Jurkat, Clone E6-1 (cell line): ENCODE measurements around the gene ANO4.
"Not testable (repeated sequence)": the region's sequence is repeated elsewhere in the genome, so short reads cannot be mapped to it uniquely, and the experiment has no call there.

Source experiments
- DNase-seq: peaks from one replicate; pipeline ENCODE4 v3.0.0-alpha.2; 2011; ENCODE audit warnings: low read depth, low spot score
- H3K4me3 ChIP-seq: 2 replicates; pipeline ENCODE4 v1.5.1; 2011; ENCODE audit warnings: mild to moderate bottlenecking, low read length, control low read depth, moderate library complexity

ANO4 gene

GRCh38 chr12:100972121-100972520 lies 177.5 kb downstream of the ANO4 start:
- DNase-seq, result no peak
- H3K4me3 ChIP-seq, result no peak overlapping the region

GRCh38 chr12:100974341-100974740 lies 179.8 kb downstream of the ANO4 start:
- H3K4me3 ChIP-seq, result no peak overlapping the region
- DNase-seq, result no peak

- no peak overlapping the region for H3K4me3 ChIP-seq
- no peak for DNase-seq
Measured at GRCh38 chr12:100974747-100975146, 180.2 kb downstream of the ANO4 start.

GRCh38 chr12:100976735-100977134 lies 182.2 kb downstream of the ANO4 start:
- no peak for DNase-seq
- H3K4me3 ChIP-seq, result no peak overlapping the region

GRCh38 chr12:100980856-100981255 lies 186.3 kb downstream of the ANO4 start:
- no peak for DNase-seq
- H3K4me3 ChIP-seq, result no peak overlapping the region

GRCh38 chr12:100982511-100983183 lies 188.1 kb downstream of the ANO4 start:
- no peak overlapping the region for H3K4me3 ChIP-seq
- no peak for DNase-seq

GRCh38 chr12:100984796-100985195 lies 190.2 kb downstream of the ANO4 start:
- no peak overlapping the region for H3K4me3 ChIP-seq
- no peak for DNase-seq

- no peak for DNase-seq
- H3K4me3 ChIP-seq, result no peak overlapping the region
Measured at GRCh38 chr12:100986595-100987547, 192.3 kb downstream of the ANO4 start.

GRCh38 chr12:100987552-100988521 lies 193.3 kb downstream of the ANO4 start:
- peak; percentile 42 for DNase-seq
- H3K4me3 ChIP-seq, result no peak overlapping the region

GRCh38 chr12:100989509-100989908 lies 194.9 kb downstream of the ANO4 start:
- not testable (repeated sequence) for H3K4me3 ChIP-seq, DNase-seq

- DNase-seq, result no peak
- H3K4me3 ChIP-seq, result no peak overlapping the region
Measured at GRCh38 chr12:100991102-100991501, 196.5 kb downstream of the ANO4 start.

- H3K4me3 ChIP-seq, result no peak overlapping the region
- no peak for DNase-seq
Measured at GRCh38 chr12:100992194-100992593, 197.6 kb downstream of the ANO4 start.

GRCh38 chr12:100993916-100994450 lies 199.4 kb downstream of the ANO4 start:
- no peak overlapping the region for H3K4me3 ChIP-seq
- DNase-seq, result no peak

- DNase-seq, result no peak
- H3K4me3 ChIP-seq, result no peak overlapping the region
Measured at GRCh38 chr12:100995201-100995600, 200.6 kb downstream of the ANO4 start.

- H3K4me3 ChIP-seq, result no peak overlapping the region
- no peak for DNase-seq
Measured at GRCh38 chr12:100995771-100996170, 201.2 kb downstream of the ANO4 start.

GRCh38 chr12:101001669-101002068 lies 207.1 kb downstream of the ANO4 start:
- no peak overlapping the region for H3K4me3 ChIP-seq
- DNase-seq, result no peak

GRCh38 chr12:101002696-101003419 lies 208.3 kb downstream of the ANO4 start:
- DNase-seq, result no peak
- no peak overlapping the region for H3K4me3 ChIP-seq

- no peak overlapping the region for H3K4me3 ChIP-seq
- no peak for DNase-seq
Measured at GRCh38 chr12:101004898-101005297, 210.3 kb downstream of the ANO4 start.
